Measurements from ENCODE around the gene JPH4. TPM values are rescaled to one million over a fixed set of nuclear protein-coding genes. Genes with fewer than 3 reads are reported as not detected.

The JPH4 gene
- total RNA-seq, 2 experiments from 2014 or later = not detected

DNA sequence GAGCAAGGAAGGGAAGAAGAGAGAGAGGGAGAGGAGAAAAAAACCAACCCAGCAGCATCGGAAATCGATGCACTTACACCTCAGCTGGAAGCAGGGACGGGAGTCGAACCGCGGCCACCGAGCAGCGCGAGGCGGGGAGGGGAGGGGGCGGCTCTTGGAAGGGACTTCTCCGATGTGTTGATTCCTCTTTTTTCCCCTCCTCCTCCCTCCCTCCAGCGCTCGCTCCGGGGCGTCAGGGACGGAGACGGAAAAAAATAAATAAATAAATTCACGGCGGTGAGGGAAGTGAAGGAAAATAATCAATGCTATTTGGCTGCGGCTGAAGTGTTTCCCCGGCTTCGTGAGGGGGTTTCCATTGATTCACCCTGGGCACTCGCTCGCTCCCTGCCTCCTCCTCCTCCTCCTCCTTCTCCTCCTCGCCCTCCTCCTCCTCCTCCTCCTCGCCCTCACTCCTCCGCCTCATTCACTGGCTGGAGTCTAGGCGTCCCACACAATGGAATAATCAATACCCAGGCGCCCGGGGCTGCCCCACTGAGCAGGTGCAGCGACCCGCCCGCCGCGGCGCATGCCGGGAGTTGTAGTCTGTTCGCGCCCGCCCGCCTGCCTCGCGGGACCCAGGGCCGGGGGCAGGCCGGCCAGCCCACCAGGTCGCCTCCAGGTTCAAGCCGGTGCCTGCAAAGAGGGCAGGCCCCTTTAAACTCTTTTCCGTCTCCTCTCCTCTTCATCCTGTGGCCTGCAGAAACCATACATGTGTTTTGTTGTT lies 27.1 kb downstream of the JPH4 start, which contains the start of gene ZFHX2:
ZFHX2 (minus strand) TSS at position 500 of the 763 bp plus-strand sequence. CDS start 16,440 bp downstream, outside the sequence.
- CTCF ChIA-PET = interaction anchor here (0.9 to 2.3 kb wide), 7 partner anchors 9 to 246 kb away, joined by 3 to 15 read pairs (median 4); partner anchors contain the start of gene AP1G2
- POLR2A ChIA-PET = interaction anchor here (0.7 to 1.4 kb wide), 4 partner anchors 9 to 529 kb away, joined by 3 to 4 read pairs (median 3); no protein-coding TSS in a partner anchor
- H3K4me1 Mint-ChIP-seq (ENCODE audit: low read depth) = peaks cover 13% of the 10 kb centered on the region
- peak within 1 kb of the TSS; percentile 75 for H3K27ac Mint-ChIP-seq
- ATAC-seq = peak; percentile 69
- H3K4me3 Mint-ChIP-seq = no peak within 1 kb of the TSS
- H3K36me3 Mint-ChIP-seq (ENCODE audit: low read depth) = peaks cover 2% of the 10 kb centered on the region
- H3K27me3 Mint-ChIP-seq (ENCODE audit: low read depth) = no peaks in the 10 kb centered on the region
- peak; percentile 80 for DNase-seq
- no peaks in the 10 kb centered on the region for H3K9me3 Mint-ChIP-seq (ENCODE audit: insufficient read depth)

DNA sequence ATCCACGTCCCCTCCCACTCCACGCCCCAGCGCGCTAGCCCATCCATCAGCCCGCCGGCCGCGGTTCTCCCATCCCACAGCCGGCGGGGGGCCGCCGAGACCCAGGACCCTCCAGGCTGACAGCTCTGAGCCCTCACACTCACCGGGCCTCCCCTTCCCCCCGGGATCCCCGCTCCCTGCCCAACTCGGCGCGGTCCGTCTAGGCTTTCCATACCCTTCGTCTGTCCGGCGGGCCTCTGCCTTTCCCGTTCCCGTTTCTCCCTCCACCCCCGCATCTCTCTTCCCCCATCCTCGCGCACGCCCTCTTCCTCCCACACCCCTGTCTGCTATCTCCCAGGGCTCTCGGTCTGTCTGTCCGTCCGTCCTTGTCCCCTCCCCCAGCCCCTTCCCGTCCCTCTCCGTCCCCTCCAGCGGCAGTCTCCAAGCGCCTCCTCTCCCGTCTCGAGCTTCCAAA lies 27.8 kb downstream of the JPH4 start:
- no peaks in the 10 kb centered on the region for H3K9me3 Mint-ChIP-seq (ENCODE audit: insufficient read depth)
- H3K36me3 Mint-ChIP-seq (ENCODE audit: low read depth) = no peaks in the 10 kb centered on the region
- peaks cover 13% of the 10 kb centered on the region for H3K4me1 Mint-ChIP-seq (ENCODE audit: low read depth)
- ATAC-seq (no peak), DNase-seq (no peak)
- no peak overlapping the region for H3K27ac Mint-ChIP-seq
- no peaks in the 10 kb centered on the region for H3K27me3 Mint-ChIP-seq (ENCODE audit: low read depth)
- H3K4me3 Mint-ChIP-seq = no peak overlapping the region
- ChIA-PET CTCF (interaction anchor here (0.9 kb wide), 1 partner anchor 245 kb away, joined by 3 read pairs; no protein-coding TSS in a partner anchor), POLR2A (interaction anchor here (1.4 kb wide), 1 partner anchor 530 kb away, joined by 4 read pairs; no protein-coding TSS in a partner anchor)

- Mint-ChIP-seq H3K36me3 (ENCODE audit: low read depth) (no peaks in the 10 kb centered on the region), H3K4me1 (ENCODE audit: low read depth) (peaks cover 9% of the 10 kb centered on the region), H3K27ac (no peak overlapping the region), H3K9me3 (ENCODE audit: insufficient read depth) (no peaks in the 10 kb centered on the region), H3K4me3 (no peak overlapping the region), H3K27me3 (ENCODE audit: low read depth) (no peaks in the 10 kb centered on the region)
- DNase-seq (no peak), ATAC-seq (no peak)
- CTCF ChIA-PET = interaction anchor here (1.2 to 2.2 kb wide), 3 partner anchors 9 to 11 kb away, joined by 3 to 15 read pairs (median 11); no protein-coding TSS in a partner anchor
- POLR2A ChIA-PET = interaction anchor here (1.1 to 1.4 kb wide), 2 partner anchors 15 to 531 kb away, joined by 3 to 4 read pairs; no protein-coding TSS in a partner anchor
Observed at GRCh38 chr14:23550131-23550811, 28.3 kb downstream of the JPH4 start.

DNA sequence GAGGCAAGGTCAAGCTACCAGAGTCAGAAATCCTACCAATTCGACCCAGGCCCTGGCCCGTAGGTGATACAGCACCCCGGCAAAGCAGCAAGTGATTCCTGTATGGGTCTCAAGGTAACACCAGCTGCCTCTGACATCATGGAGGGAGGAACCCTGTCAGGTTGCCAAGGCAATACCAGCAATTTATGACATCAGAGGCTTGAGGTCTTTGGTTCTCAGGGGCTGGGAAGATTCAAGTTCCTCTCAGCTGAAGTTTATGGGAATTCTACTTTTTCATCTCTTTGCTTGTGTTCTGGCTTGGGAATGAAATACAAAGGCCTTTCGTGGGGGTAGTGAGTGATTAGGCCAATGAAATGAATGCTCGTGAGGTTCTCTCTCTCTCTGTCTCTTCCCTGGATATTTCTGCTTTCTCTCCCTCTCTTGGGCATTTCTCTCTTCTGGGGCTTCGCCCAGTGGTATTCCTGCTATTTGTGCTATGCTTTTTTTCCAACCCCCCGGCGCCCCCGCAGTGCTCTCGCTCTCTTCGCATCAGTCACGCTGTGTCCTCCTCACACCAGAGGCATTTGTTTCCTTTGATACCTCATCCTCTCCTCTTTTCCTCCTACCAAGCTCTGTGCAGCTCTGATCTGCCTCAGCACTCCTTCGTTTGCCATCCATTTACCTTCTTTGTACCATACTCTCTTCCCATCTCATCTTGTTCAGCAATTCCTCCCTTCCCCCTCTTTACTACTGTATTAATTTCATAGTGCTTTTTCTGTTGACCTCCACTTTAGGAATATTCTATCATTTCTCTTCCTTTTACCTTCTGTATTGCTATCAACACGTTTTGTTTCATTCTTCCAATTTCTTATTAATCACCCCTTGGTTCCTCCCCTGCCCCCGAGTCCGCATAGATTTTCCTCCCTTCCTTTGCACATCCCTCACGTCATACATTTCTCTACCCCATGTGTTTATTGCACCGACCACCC lies 30.0 kb downstream of the JPH4 start:
- Mint-ChIP-seq H3K9me3 (ENCODE audit: insufficient read depth) (no peaks in the 10 kb centered on the region), H3K27ac (no peak overlapping the region), H3K4me1 (ENCODE audit: low read depth) (peaks cover 3% of the 10 kb centered on the region), H3K4me3 (no peak overlapping the region), H3K27me3 (ENCODE audit: low read depth) (no peaks in the 10 kb centered on the region), H3K36me3 (ENCODE audit: low read depth) (no peaks in the 10 kb centered on the region)
- DNase-seq (no peak), ATAC-seq (no peak)
- ChIA-PET POLR2A (interaction anchor here (0.6 to 1.1 kb wide), 2 partner anchors 16 to 161 kb away, joined by 3 read pairs; no protein-coding TSS in a partner anchor), CTCF (interaction anchor here (0.8 to 2.2 kb wide), 6 partner anchors 8 to 70 kb away, joined by 3 to 15 read pairs (median 8); no protein-coding TSS in a partner anchor)

DNA sequence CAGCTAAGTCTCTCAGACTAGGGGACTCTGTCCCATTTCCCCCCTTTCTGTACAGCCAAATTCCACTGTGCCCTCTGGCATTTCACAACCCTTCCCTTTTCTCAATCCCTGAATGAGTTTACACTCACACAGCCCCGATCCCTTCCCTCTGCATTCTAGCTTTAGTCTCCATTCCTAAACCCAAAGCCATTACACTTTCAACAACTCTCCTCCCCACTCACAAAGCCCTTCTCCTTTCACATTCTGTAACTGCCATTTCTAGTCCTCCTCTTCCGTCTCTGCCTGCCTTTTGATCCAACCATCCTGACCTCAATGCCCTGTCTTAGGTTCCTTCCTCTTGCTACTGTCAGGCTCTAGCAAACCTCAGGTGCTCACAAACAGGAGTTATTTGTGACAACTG lies 30.7 kb downstream of the JPH4 start:
- DNase-seq (no peak), ATAC-seq (no peak)
- peaks cover 3% of the 10 kb centered on the region for H3K4me1 Mint-ChIP-seq (ENCODE audit: low read depth)
- ChIA-PET CTCF (interaction anchor here (0.6 to 2.2 kb wide), 4 partner anchors 7 to 280 kb away, joined by 3 to 11 read pairs (median 6); no protein-coding TSS in a partner anchor), POLR2A (interaction anchor here (0.6 kb wide), 1 partner anchor 160 kb away, joined by 3 read pairs; no protein-coding TSS in a partner anchor)
- H3K4me3 Mint-ChIP-seq = no peak overlapping the region
- no peaks in the 10 kb centered on the region for H3K36me3 Mint-ChIP-seq (ENCODE audit: low read depth)
- H3K9me3 Mint-ChIP-seq (ENCODE audit: insufficient read depth) = no peaks in the 10 kb centered on the region
- H3K27ac Mint-ChIP-seq = no peak overlapping the region
- no peaks in the 10 kb centered on the region for H3K27me3 Mint-ChIP-seq (ENCODE audit: low read depth)

GRCh38 chr14:23546450-23547035 lies 32.0 kb downstream of the JPH4 start:
- CTCF ChIA-PET = interaction anchor here (1.8 to 2.5 kb wide), 2 partner anchors 13 to 17 kb away, joined by 5 to 13 read pairs; no protein-coding TSS in a partner anchor

DNA sequence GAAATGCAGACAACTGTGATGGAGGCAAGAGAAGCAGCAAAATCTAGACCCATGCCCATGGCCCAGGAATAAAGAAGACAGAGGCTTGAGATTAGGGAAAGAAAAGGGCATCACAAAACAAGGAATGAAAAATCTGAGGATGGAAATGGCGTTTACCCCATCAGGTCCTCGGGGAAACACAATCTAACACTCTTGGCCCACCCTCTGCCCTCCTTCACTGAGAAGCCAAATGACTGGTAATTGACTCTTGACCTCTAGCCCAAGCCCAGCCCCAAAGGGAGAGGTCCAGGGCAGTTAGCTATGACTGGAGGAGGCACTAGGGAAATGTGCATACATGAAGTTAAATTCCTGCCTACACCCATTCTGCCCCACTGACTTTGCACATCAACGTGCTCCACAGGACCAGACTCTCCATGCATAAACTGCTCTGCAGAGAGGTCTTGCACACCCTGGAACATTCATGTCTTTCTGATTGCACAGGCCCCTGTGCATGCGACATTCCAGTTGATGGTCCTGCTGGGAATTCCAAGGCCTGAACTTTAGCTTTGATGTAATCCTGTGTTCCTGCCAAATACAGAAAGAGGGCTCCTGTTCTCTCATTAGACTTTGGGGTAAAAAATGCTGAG lies 32.7 kb downstream of the JPH4 start:
- no peaks in the 10 kb centered on the region for H3K9me3 Mint-ChIP-seq (ENCODE audit: insufficient read depth)
- no peak for ATAC-seq
- ChIA-PET POLR2A (no interaction called here), CTCF (interaction anchor here (1.8 to 2.5 kb wide), 2 partner anchors 13 to 18 kb away, joined by 5 to 13 read pairs; no protein-coding TSS in a partner anchor)
- no peak overlapping the region for H3K4me3 Mint-ChIP-seq
- H3K4me1 Mint-ChIP-seq (ENCODE audit: low read depth) = no peaks in the 10 kb centered on the region
- no peaks in the 10 kb centered on the region for H3K27me3 Mint-ChIP-seq (ENCODE audit: low read depth)
- no peak for DNase-seq
- H3K27ac Mint-ChIP-seq = no peak overlapping the region
- H3K36me3 Mint-ChIP-seq (ENCODE audit: low read depth) = no peaks in the 10 kb centered on the region

More at GRCh38 chr14:23546450-23547035, 32.0 kb downstream of the JPH4 start:
- POLR2A ChIA-PET = no interaction called here
- Mint-ChIP-seq H3K36me3 (ENCODE audit: low read depth) (no peaks in the 10 kb centered on the region), H3K4me1 (ENCODE audit: low read depth) (no peaks in the 10 kb centered on the region), H3K27ac (no peak overlapping the region), H3K4me3 (no peak overlapping the region), H3K9me3 (ENCODE audit: insufficient read depth) (no peaks in the 10 kb centered on the region), H3K27me3 (ENCODE audit: low read depth) (no peaks in the 10 kb centered on the region)
- ATAC-seq (no peak), DNase-seq (no peak)

DNA sequence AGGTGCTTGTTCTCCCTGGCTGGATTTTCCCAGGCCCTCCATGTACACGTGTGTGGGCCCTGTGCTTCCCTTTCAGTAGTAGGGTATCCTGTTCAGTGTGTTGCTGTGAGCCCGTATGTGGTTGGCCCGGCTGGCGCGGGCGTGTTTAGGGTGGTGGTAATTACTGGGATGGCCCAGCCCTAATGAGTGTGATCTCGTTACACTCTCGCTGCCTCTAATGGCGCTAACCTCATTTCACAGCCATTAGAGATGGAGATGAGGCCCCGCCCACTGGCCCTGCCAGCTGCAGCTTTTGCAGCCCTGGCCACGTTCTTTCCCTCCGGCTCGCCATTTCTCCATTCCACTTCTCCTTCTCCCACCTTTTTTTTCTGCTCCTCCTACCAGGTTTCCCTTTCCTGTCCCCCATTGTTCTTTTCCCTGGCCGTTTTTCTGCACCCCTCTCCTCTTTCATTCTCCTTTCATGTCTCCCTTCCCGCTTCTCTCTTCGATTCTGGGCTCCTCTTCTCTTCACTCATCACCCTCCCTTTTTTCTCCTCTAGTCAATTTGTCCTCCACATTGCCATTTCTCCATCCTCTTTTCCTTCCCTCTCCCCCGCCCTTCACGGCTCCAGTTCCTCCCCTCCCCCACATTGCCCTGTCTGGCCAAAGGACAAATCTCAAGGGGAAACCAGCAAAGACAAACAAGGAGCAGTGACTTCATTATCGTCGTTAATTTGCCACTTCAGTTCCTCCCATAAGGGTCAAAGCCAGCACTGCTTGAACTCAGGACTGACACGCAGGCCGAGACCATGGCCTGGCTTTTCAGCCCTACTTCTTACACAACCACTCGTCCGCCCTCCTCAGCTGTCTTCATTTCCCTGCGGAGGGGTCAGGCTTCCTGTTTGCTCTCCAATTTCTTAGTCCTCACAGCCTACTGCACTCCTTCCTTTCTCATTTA lies 33.8 kb downstream of the JPH4 start:
- Mint-ChIP-seq H3K4me1 (ENCODE audit: low read depth) (no peaks in the 10 kb centered on the region), H3K9me3 (ENCODE audit: insufficient read depth) (no peaks in the 10 kb centered on the region), H3K36me3 (ENCODE audit: low read depth) (no peaks in the 10 kb centered on the region), H3K27me3 (ENCODE audit: low read depth) (peaks cover under 1% of the 10 kb centered on the region), H3K27ac (no peak overlapping the region), H3K4me3 (no peak overlapping the region)
- ATAC-seq = no peak
- ChIA-PET POLR2A (interaction anchor here (0.6 kb wide), 1 partner anchor 12 kb away, joined by 3 read pairs; no protein-coding TSS in a partner anchor), CTCF (interaction anchor here (2.5 to 4.9 kb wide), 2 partner anchors 15 kb away, joined by 13 to 32 read pairs; no protein-coding TSS in a partner anchor)
- no peak for DNase-seq

DNA sequence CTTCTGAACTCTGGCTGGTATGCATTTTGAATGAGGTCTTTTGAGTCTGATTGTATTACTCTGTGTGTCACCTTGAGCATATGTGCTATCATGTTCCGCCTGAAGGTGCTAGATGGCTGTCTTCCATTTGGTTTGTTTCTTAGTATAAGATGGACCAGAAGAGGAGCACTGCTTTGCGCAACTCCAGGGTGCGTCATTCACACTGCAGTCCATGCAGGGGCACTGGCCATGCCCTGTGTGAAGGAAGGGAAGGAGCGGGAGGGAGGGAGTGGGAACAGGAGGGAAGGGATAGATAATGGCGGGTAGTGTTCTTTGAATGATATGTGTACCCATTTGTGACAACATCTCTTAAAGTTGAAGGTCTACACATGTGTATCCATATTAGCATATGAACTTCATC lies 35.2 kb downstream of the JPH4 start:
- CTCF ChIA-PET = interaction anchor here (1.0 to 7.5 kb wide), 4 partner anchors 16 to 75 kb away, joined by 3 to 69 read pairs (median 18); no protein-coding TSS in a partner anchor
- no peak overlapping the region for H3K27ac Mint-ChIP-seq
- H3K36me3 Mint-ChIP-seq (ENCODE audit: low read depth) = no peaks in the 10 kb centered on the region

More for the DNA sequence above, 35.2 kb downstream of the JPH4 start:
- Mint-ChIP-seq H3K27me3 (ENCODE audit: low read depth) (peaks cover 2% of the 10 kb centered on the region), H3K9me3 (ENCODE audit: insufficient read depth) (no peaks in the 10 kb centered on the region), H3K4me3 (no peak overlapping the region), H3K4me1 (ENCODE audit: low read depth) (no peaks in the 10 kb centered on the region)
- POLR2A ChIA-PET = no interaction called here
- DNase-seq (no peak), ATAC-seq (no peak)

Data from activated CD8-positive, alpha-beta T cell treated with anti-CD3 and anti-CD28 coated beads, Interleukin-2, amount 10 ng/mL, durations not matched to agents 7 days and 5 days (primary cell).